Amygdala (tissue), 56 donors: ENCODE results near the gene FNBP1.

Source experiments
- DNase-seq, 56 donors: peaks; one replicate each; lab custom pipeline; 2025; lab: John Stamatoyannopoulos, UW

FNBP1 gene

DNA sequence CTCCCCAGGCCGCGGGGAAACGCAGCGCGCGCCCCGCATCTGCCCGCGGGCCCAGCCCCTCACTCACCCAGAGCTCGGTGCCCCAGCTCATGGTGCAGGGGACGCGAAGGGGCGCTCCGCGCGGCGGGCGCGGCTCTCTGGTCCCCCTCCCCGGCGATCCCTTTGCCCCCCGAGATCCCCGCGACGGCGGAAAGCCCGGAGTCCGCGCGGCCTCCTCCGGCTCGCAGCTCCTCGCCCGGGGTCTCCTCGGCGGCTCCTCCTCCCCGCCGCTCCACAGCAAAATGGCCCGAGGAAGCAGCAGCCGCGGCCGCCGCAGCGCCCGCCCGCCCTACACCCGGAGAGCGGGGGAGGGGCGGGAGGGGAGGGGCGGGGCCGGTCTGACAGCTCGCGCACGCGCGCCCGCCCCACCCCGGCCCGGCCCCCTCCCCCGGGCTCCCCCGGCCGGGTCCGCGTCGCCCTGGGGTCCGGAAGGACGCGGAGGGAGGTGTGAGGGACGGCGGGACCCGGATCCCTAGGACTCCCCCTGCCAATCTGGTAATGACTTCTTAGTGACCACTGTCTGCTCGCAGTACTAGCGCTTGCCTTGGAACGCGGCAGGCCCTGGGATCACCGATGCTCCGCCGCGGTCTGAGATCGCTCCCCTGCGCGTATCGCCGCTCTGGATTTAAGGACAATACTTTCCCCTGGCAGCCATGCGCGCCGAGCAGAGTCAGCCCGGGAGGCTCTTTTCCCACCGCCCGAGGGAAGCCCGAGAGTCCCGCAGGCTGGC is at the start of gene FNBP1:
FNBP1 (minus strand) TSS at position 305 of the 769 bp plus-strand sequence; CDS start at position 91, 214 bp downstream.
- peak in 54 of 56 donors; percentile 39 to 88 (median 73) for DNase-seq

DNA sequence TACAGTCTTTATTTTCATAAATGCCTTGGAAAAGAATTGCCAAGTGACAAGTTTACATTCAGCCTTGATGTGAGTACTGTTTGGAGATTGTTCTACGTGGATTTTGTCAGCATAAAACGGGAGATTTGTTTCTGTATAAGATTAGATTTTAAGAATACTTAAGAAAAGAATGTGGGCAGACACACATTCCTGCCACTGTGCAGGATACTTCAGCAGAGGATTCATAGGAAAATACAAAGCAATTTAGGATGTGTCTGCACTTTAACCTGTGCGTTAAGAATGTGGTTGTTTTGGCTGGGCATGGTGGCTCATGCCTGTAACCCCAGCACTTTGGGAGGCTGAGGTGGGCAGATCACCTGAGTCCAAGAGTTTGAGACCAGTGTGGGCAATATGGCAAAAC is 47.9 kb upstream of the FNBP1 start:
- no peak for DNase-seq

DNA sequence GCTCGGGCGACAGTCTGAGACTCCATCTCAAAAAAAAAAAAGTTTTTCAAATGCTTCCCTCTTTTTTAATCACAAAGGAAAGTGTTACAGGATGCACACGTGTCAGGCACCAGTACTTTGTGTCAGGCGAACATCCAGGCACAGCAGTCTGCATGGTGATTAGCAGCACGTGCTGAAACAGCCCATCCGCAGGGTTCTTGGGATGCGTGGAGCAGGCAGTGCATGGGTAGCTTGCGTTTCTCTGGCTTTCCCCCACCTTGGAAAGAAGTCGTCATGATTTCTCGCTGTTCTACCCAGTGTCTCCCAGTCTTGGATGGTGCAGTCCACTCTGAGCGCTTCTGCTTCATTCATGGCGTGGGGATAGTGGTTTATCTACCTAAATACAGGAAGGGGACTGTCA is 46.2 kb upstream of the FNBP1 start:
- DNase-seq = no peak

DNA sequence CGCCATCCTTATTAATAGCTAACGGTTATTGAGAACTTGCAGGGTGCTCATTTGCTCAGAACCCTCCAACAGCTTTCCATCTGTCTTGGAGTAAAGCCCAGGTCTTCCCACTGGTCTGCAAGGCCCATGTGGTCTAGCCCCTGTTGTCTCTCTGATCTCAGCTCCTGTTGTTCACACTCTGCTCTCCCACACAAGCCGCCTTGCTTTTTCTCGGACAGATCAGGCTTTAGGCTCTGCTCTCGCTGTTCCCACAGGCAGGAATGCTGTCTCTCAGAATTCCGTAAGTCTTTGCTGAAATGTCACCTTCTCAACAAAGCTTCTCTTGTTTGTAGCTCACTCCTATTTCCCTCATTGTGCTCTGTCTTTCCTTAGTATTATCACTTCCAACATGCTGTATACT is 45.1 kb upstream of the FNBP1 start:
- peak in 19 of 56 donors; percentile 3 to 45 (median 18) for DNase-seq

DNA sequence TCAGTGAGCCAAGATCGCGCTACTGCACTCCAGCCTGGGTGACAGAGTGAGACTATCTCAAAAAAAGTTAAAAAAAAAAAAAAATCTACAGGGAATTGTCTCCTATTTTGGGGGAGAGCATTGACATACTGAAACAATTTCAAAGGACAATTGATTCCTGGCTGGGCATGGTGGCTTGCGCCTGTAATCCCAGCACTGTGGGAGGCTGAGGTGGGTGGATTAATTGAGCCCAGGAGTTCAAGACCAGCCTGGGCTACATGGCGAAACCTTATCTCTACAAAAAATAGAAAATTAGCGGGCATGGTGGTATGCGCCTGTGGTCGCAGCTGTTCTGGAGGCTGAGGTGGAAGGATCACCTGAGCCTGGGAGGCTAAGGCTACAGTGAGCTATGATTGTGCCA is 41.3 kb upstream of the FNBP1 start:
- DNase-seq = no peak

DNA sequence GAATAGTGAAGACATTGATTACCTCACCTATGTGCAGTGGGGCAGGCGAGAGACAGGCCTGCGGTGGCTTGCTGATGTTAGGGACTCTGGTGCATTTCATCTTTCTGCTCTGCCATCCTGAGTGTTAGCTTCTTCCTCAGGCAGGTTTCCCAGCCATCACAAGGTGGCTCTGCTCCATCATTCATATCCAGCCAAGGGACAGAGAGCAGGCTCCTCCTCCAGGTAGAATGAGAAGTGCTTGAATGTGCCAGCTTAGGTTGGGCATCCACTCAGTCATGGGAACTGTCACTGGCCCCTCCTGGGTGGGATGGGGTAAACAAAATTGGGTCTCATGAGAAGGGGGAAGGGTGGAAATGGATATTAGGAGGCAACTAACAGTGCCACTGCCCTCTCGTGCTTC is 35.6 kb upstream of the FNBP1 start:
- peak in 29 of 56 donors; percentile 2 to 71 (median 22) for DNase-seq

DNA sequence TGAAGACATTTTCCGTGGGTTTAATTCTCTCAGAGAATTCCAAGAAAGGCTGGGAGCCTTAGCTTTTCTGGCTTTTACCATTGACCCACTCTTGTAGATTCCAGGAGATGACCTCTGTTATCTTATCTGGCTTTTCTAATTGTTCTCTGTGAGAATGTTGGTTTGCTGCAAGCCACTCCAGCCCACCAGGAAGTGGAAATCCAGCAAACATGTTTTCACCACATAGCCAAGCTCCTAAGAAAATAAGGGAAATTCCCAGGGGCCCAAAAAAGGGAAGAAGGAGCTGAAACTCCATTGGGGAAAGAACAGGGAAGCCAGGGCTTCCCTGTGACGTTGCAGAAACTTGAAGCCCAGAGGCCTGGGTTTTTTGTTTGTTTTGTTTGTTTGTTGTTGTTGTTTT is 30.4 kb upstream of the FNBP1 start:
- DNase-seq = no peak

DNA sequence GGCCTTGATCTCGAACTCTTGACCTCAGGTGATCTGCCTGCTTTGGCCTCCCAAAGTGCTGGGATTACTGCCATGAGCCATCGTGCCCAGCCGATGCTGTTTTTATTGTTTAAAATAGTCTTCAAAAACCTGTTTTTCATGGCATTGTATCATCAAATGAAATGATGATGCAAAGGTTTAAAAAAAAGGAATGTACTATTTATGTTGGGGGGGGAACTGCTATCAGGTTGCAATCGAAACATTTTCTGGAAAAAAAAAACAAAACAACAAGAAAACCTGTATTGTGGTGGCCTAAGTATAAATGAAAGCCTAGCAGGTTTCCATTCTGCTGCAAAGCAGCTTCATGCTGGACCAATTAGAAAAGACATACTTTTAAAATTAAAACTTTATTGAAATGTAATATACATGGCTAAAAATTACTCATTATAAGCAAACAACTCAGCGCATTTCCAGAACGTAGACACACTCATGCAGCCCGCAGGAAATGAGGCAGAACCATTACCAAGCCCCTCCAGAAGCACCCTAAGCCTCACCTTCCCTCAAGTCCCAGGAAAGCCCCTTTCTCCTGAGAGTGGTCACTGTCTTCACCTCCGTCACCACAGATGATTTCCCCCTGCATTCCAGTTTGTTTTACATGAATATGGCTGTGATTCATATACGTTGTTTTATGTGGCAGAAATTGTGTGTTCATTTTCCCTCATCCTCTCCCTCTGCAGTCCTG is 29.7 kb upstream of the FNBP1 start:
- DNase-seq = no peak

DNA sequence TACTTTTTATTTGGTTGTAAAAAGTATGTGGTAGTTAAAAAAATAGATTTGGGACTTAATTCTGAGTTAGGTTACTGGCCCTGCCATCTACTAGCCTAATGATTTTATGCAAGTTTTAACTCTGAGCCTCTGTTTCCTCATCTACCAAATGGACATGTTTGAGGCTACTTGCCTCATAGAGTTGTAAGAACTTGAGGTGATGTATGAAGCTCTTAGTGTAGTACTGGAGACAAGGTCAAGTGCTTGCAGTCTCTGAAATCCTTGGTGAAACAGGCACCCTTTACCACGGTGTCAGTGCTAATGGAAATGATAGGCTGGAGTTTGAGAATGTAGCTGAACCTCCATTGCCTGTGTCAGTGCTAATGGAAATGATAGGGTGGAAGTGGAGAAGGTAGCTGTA is 26.1 kb upstream of the FNBP1 start:
- DNase-seq = no peak

DNA sequence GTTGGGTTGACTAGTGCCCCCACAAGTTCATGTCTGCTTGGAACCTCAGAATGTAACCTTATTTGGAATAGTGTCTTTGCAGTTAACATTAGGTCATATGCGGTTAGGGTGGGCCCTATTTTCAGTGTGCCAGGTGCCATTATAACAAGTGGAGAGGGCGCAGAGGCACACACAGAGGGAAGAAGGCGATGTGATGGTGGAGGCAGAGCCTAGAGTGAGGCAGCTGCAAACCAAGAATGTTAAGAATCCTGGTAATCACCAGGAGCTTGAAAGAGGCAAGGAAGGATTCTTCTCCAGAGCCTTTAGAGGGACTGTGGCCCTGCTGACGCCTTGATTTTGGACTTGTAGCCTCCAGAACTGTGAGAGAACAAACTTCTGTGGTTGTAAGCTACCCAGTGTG is 21.6 kb upstream of the FNBP1 start:
- DNase-seq = no peak

DNA sequence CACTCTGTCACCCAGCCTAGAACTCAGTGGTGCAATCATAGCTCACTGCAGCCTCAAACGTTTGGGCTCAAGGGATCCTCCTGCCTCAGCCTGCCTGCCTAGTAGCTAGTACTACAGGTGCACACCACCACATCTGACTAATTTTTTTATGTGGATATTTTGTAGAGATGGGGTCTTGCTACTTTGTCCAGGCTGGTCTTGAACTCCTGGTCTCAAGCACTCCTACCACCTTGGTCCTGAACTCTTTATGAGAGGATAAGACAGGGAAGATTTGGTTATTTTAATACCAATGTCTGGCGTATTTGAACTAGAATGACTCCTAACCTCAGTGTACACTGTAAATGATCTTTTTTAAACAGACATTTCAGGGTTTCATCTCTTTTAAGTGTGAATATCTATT is 19.8 kb upstream of the FNBP1 start:
- no peak for DNase-seq

DNA sequence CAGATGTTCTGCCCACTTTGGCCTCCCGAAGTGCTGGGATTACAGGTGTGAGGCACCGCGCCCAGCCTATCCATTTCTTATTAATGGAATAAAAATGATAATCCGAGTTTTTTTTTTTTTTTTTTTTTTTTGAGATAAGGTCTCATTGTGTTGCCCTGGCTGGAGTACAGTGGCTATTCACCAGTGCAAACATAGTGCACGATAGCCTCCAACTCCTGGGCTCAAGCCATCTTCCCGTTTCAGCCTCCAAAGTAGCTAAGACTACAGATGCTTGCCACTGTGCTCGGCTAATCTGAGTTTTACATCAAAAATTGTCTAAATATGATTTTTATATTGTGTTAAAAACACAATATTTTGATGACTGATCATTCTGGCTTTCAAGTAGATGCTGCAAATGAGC is 17.3 kb upstream of the FNBP1 start:
- DNase-seq = no peak

DNA sequence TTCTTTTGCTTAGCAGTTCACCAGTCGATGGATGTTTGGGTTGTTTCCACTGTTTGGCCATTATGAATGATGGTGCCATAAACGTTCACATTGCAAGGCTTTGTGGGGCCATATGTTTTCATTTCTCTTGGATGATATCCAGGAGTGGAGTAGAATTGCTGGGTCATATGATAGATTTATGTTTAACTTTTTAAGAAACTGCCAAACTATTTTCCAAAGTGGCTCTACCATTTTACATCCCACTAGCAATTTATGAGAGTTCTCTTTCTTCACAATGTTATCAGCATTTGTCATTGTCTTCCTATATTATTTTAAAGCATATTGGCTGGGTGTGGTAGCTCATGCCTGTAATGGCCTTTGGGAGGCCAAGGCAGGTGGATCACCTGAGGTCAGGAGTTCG is 15.9 kb upstream of the FNBP1 start:
- no peak for DNase-seq

DNA sequence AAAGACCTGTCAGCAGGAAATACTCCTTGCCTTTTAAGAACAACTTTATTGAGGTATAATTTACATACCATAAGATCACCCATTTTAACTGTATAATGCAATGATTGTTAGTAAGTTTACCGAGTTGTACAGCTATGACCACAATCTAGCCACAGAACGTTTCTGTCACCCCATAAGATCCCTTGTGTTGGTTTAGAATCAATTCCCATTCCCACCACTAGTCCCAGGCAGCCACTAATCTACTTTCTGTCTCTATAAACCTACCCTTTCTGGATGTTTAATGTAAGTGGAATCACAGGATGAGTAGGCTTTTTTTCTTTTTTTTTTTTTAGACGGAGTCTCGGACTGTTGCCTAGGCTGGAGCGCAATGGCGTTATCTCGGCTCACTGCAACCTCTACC is 15.2 kb upstream of the FNBP1 start:
- DNase-seq = no peak

DNA sequence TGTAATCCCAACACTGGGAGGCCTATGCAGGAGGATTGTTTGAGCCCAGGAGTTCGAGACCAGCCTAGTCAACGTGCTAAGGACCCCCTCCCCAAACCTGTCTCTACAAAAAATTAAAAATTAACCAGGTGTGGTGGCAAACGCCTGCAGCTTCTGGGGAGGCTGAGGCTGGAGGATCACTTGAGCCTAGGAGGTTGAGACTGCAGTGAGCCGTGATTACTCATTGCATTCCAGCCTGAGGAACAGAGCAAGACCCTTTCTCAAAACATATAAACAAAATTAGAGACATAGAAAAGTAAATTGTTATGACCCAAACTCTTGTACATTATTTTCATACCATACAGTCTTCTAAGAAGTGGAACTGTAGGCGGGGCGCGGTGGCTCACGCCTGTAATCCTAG is 11.8 kb upstream of the FNBP1 start:
- no peak for DNase-seq

DNA sequence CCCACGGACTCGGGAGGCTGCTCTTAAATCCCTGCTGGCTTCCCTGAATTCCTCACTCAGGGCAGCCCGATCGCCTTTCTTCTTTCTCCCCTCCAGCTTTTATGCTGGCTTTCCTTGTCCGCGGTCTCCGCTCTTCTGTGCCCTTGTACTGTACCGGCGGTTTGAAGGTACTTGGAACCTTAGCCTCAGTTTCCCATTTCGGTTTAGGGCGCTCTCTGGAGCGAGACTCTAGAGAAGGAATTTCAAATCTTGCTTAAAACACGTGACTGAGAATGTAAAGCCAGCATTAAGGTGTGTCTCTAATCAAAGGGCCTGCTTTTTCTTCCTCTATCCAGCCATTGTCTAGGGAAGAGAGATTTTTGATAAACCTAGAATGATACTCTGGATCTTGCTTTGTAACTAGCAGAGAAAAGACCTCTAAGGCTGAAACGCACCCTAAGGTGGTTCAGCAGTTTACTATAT is 11.4 kb upstream of the FNBP1 start:
- DNase-seq = peak in 1 of 56 donors; percentile 28

DNA sequence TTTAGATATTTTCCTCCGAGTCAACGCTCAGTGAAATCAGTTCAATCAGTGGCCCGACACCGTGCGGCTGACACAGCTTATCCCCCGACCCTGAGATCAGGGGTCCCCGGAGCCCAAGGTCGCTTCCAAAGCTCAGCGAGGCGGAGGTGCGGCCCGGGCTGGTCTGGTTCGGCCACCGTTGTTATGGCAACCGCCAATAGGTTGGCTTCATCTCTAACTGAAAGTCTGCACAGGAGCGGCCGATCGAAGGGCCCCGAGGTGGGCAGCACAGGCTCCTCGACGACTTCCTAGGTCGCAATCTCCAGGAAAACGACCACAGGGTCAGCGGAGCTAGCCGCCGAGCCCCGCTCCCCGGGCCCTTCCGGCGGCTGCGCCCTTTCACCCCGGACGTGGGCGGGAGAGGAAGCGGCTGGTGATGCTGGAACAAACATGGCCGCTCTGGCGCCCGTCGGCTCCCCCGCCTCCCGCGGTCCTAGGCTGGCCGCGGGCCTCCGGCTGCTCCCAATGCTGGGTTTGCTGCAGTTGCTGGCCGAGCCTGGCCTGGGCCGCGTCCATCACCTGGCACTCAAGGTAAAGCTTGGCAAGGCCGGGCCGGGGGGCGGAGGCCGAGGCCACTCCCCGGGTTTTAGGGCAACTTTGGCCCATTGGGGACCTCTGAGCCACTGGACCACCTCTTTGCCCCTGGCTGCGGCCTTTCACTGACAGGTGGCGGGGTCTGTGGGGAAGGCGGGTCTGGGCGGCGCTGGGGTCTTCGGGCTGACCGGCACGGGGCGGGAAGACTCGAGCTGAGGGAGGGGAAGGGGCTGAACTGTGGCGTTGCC is 10.7 kb upstream of the FNBP1 start, which contains the start of gene GPR107:
GPR107 (plus strand) TSS at position 403 of the 821 bp plus-strand sequence; CDS start at position 430, 27 bp downstream.
- peak in 52 of 56 donors; percentile 24 to 82 (median 63) for DNase-seq

DNA sequence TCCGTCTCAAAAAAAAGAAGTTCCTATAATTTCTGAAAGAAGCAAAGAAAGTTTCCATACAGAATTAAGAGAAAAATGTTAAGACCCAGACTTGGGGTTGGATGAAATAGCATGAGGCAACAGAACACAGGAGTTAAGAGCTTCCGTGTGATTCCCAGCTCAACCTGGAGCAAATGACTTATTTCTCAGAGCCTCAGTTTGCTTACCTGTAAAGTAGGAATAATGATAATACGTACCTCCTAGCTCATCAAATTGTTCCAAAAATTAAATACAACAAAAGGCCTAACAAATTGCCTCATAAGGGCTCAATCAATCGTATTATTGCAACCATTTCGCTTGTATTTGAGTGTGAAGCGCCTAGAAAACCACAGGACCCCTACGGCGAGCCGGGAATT is 10.1 kb upstream of the FNBP1 start:
- DNase-seq = no peak

DNA sequence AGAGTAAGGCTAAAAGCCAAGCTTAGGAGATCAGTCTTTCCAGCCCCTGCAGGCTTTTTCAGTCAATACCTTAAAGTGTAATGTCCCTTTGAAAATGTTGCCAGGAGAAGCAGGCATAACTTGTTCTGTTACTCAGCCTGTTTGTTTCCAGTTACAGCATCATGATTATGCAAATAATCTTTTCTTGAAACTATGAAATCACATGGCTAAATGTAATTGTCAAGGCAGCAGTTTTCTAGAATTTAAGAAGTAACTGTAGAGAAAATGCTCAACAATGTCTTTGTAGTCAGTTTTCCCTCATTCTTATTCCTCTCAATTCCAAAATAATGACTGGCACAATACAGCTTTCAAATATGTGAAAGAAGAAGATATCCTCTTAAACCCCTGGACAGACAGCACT is 8.9 kb upstream of the FNBP1 start:
- no peak for DNase-seq

DNA sequence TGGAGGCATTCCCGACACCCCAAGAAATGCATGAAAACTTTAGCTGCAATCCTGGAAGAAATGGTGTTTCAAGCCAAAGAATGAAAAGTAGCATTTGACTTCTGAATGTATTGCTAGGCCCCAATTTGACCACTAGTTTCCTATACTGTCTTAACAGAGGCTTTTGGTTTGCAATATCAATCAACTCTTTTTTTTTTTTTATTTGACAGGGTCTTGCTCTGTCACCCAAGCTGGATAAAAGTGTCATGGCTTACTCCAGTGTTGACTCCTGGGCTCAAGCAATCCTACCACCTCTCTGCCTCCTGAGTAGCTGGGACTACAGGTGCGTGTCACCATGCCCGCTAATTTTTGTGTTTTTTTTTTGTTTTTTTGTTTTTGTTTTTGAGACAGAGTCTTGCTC is 7.5 kb upstream of the FNBP1 start:
- no peak for DNase-seq
